HG03571 (cell line): ENCODE results near the gene CYP2F1.
"Not testable (repeated sequence)": the region's sequence is repeated elsewhere in the genome, so short reads cannot be mapped to it uniquely, and the experiment has no call there.

ENCODE experiments used
- ATAC-seq: cut with Tn5 transposase; IDR thresholded peaks from one replicate; pipeline ENCODE4 v1.9.1; 2021; ENCODE audit not compliant: unreplicated experiment

The CYP2F1 gene

GRCh38 chr19:41114132-41114531 lies at the start of gene CYP2F1:
TSS of gene CYP2F1 (plus strand) at chr19:41114432. CDS start at chr19:41116189, 1,757 bp downstream.
- no peak for ATAC-seq

GRCh38 chr19:41064974-41065569 lies 49.2 kb upstream of the CYP2F1 start:
- no peak for ATAC-seq

- no peak for ATAC-seq
Measured at GRCh38 chr19:41076286-41076685, 37.9 kb upstream of the CYP2F1 start.

- ATAC-seq = no peak
Measured at GRCh38 chr19:41083516-41083915, 30.7 kb upstream of the CYP2F1 start.

DNA sequence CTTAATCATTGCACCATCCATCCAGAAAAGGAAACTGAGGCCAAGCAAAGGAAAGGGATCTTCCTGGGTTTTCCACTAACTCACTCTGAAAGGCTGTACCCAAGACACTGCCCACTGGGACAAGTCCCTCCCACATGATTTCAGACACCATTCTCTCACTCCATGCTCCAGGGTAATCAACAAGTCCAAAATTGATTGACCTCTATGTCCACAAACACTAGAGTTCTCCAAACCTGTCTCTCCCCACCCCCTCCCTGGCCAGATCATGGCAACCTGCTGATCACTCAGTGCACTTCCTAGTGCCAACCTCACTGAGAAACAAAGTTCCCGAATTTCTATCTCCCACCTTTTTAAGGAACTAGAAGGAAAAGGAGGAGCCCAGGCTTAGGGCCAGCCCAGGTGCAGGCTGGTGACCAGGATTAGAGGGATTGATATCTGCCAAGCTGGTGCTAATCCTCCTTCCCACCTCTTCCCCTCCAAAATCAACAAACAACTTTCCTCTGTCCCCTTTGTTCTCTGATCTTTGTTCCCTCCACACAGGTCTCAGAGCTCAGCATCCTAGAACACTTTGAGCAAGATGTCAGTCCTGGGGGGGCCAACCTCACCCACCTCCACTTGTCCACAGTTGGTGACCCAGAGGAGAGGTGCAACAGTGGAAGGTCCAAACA lies 28.4 kb upstream of the CYP2F1 start:
- no peak for ATAC-seq

GRCh38 chr19:41088151-41088550 lies 26.1 kb upstream of the CYP2F1 start, which contains the start of gene CYP2A13:
TSS of gene CYP2A13 (plus strand) at chr19:41088451. CDS start at chr19:41088472, 21 bp downstream.
- ATAC-seq = no peak

DNA sequence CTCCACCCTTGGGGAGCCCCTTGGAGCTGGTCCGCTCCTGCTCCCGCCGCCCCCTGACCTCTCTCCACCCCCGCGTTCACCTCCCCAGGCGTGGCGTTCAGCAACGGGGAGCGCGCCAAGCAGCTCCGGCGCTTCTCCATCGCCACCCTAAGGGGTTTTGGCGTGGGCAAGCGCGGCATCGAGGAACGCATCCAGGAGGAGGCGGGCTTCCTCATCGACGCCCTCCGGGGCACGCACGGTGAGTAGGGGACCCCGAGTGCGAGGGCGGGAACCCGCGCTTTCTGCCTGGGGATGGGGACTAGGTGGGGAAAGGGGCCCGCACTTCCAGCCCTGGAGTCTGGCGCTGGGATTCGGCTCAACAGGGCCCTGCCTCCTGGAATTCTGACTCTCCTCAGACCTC lies 24.3 kb upstream of the CYP2F1 start:
- no peak for ATAC-seq

DNA sequence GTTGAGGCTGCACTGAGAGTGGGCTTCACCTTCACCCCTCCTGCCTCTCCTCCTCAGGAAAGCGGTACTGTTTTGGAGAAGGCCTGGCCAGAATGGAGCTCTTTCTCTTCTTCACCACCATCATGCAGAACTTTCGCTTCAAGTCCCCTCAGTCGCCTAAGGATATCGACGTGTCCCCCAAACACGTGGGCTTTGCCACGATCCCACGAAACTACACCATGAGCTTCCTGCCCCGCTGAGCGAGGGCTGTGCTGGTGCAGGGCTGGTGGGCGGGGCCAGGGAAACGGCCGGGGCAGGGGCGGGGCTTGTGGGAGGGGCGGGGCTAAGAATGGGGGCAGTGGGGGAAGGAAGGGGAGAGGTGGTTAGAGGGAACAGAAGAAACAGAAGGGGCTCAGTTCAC lies 18.5 kb upstream of the CYP2F1 start:
- no peak for ATAC-seq

DNA sequence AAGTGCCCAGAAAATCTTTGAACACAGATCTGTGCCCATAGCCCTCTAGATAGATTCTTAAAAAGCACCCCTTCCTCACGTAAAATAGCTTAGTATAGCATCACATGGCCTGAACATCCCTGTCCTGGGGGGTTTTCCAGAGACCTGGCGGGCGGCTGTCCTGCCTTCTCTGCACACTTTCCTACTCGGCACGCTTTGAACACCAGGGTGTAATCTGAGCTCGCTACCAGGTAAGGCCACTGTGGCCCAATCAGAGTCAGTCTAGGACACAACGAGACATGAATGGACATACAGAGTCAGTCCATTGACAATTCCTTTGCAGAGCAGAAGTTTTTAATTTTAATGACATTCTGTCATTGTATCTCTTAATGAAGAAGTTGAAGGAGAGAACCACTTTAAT lies 17.9 kb upstream of the CYP2F1 start:
- no peak for ATAC-seq

DNA sequence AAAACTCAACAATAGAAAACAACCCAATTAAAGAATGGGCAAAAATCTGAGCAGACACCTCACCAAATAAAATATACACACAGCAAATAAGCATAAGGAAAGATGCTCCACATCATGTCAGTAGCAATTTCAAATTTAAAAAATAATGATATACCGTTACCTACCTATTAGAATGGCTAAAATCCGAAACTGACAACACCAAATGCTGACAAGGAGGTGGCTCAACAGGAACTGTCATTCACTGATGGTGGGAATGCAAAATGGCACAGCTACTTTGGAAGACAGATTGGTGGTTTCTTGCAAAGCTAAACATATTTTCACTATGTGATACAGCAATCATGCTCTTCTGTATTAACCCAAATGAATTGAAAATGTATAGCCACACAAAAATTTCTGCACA lies 16.9 kb upstream of the CYP2F1 start:
- ATAC-seq = no peak

DNA sequence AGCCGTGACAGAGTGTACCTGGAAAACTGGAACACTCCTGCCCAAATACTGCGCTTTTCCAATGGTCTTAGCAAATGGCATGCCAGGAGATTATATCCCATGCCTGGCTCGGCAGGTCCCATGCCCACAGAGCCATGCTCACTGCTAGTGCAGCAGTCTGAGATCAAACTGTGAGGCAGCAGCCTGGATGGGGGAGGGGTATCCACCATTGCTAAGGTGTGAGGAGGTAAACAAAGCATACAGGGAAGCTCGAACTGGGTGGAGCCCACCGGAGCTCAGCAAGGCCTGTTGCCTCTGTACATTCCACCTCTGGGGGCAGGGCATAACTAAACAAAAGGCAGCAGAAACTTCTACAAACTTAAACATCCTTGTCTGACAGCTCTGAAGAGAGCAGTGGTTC lies 15.5 kb upstream of the CYP2F1 start:
- no peak for ATAC-seq

DNA sequence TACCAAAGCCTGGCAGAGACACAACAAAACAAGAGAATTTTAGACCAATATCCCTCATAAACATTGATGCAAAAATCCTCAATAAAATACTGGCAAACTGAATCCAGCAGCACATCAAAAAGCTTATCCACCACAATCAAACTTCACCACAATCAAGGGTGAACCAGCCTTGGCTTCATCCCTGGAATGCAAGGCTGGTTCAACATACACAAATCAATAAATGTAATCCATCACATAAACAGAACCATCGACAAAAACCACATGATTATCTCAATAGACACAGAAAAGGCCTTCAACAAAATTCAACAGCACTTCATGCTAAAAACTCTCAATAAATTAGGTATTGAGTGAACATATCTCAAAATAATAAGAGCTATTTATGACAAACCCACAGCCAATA lies 12.0 kb upstream of the CYP2F1 start:
- ATAC-seq = not testable (repeated sequence)

DNA sequence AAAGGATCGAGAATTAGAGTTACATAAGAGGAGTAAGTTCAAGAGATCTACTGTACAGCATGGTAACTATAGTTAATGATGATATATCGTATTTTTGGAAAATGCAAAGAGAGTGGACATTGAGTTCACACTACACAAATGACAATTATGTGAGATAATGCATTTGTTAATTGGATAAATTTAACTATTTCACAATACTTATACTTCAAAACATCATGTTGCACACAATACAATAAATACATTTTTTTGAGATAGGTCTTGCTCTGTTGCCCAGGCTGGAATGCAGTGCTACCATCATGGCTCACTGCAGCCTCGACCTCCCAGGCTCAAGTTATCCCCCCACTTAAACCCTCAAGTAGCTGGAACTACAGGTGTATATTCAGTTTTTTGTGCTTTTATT lies 8.1 kb upstream of the CYP2F1 start:
- no peak for ATAC-seq

- no peak for ATAC-seq
Measured at GRCh38 chr19:41111296-41111695, 2.9 kb upstream of the CYP2F1 start.

DNA sequence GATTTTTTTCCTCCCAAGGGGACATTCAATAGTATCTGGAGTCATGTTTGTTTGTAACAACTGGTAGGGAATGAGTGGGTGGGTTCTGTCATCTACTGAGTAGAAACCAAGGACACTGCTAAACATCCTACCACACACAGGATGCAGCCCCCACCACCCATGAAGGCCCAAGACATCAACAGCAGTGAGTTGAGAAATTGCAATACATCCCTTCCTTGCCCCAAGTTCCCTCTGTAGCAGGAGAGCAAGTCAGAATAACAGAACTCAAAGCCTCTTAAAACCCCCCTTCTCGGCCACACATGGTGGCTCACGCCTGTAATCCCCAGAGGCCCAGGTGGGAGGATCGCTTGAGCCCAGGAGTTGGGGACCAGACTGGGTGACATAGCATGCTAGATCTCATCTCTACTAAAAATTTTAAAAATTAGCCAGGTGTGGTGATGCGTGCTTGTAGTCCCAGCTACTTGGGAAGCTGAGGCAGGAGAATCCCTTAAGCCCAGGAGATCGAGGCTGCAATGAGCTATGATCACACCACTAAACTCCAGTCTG lies 2.4 kb upstream of the CYP2F1 start:
- no peak for ATAC-seq

DNA sequence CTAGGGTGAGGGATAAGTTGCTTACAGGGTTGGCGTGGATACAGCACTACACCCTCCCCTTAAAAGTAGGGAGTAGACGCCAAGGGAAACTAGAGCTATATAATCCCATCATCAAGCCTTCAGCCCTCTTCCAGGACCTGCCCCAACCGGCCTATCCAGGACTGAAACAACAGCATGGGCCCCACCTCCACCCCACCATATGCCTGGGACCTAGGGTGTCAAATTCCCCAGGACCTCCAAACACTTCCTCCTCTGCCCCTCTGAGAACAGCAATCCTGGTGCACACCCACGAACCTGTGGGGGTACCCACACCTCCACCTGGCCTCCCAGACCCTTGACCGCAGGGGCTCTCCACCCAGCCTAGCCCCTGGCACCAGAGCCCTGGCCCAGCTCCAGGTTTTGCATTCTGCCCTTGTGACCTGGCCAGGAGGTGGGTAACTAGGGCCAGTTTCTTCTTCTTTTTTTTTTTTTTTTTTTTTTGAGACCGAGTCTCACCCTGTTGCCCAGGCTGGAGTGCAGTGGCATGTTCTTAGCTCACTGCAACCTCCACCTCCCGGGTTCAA lies 1.4 kb upstream of the CYP2F1 start:
- ATAC-seq = no peak

- ATAC-seq = no peak
Measured at GRCh38 chr19:41116261-41116660, 2.0 kb downstream of the CYP2F1 start.

DNA sequence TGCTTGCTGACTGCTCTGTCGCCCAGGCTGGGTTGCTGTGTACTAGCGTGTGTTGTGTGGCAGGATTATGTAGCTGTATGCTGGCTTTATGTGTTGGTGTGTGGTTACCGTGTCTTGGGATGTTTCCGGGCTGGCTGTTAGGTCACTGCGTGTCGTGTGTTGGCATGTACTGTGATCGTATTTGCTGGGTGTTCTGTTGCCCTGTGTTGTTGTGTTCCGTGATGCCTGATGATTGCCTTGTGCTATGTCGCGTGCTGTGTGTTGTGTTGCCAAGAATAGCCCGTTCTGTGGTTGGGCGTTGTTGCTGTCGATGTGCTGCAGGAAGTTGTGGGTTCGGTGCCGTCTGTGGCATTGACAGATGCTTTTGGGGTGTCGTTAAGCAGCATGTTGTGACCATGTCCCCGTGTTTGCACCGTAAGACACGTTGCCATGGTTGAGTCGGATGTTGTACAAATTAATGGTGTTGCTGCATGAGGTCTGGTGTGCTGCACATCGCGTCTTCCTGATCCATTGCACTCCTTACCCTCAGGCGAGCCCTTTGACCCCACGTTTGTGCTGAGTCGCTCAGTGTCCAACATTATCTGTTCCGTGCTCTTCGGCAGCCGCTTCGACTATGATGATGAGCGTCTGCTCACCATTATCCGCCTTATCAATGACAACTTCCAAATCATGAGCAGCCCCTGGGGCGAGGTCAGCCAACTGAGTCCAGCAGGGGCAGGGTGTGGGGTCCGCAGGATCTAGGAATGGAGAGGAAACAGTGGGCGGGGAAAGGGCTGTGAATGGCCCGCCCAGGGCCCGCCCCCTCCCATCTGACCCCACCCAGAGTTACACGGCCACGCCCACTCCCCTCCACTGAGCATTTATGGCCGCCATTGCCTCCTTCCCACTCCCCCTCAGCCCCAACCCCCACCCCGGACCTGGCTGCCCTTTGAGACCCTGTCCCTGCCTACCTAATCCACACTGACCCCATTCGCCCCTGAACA lies 7.0 kb downstream of the CYP2F1 start:
- not testable (repeated sequence) for ATAC-seq

DNA sequence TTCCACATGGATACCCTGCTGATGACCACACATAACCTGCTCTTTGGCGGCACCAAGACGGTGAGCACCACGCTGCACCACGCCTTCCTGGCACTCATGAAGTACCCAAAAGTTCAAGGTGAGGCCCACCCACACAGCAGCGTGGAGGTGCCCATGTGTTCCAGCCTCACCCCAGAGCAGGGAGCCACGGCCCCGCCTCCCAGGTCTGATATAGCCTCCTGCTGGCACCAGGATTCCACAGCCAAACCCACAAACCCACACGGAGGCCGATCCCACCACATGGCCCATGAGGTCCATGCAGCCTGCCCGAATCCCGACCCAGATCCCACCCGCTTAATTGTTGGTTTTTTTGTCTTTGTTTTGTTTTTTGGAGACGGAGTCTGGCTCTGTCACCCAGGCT lies 8.6 kb downstream of the CYP2F1 start:
- ATAC-seq = not testable (repeated sequence)

GRCh38 chr19:41123716-41124294 lies 9.6 kb downstream of the CYP2F1 start:
- ATAC-seq = no peak

DNA sequence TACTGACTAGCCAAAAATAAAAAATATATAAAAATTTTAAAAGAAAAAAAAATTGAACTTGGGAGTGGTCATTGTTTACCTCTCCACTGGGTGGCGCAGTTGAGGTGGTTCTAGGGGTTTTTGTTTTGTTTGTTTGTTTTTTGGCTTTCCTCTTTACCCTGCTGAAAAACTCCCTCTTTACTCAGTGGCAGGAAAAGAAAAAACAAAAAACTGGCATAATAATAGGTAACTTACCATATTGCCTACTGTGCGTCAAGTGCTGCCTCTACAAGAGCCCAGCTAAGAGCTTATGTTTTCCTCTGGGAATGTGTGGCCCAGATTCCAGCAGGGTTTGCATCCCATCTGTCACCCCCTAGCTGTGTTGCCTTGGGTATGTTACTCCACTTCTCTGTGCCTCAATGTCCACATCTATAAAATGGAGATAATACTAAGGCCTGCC lies 12.6 kb downstream of the CYP2F1 start:
- ATAC-seq = not testable (repeated sequence)
